HepG2 (cell line): ENCODE data around the gene FBXW5. TPM values are rescaled to one million over a fixed set of nuclear protein-coding genes. Genes with fewer than 3 reads are reported as not detected.

Experiments used
- ATAC-seq: fragments of 200-7000 bp; cut with Tn5 transposase; 3 replicates; pipeline ENCODE4 v1.9.1; 2020; ENCODE audit warnings: mild to moderate bottlenecking, moderate library complexity
- BruUV-seq: library from RNA; stranded (reverse); fragments of 400-500 nt; replicated peaks from 2 replicates; lab custom pipeline; 2021; lab: Mats Ljungman, UMichigan
- CTCF ChIA-PET: fragments of 300-600 bp; formaldehyde crosslinking; extraction: SDS; loops from one replicate; lab custom pipeline; 2021; ENCODE audit warnings: low total read pairs, inconsistent platforms, low intra/inter-chr PET ratio; lab: Yijun Ruan, JAX
- POLR2A ChIA-PET: fragments of 350-600 bp; sonication (Branson Sonifier 250); formaldehyde crosslinking; loops from one replicate; lab custom pipeline; 2020; ENCODE audit warnings: antibody characterized with exemption, inconsistent platforms; lab: Yijun Ruan, JAX
- DNase-seq: peaks from one replicate; pipeline ENCODE4 v3.0.0-alpha.2; 2015; ENCODE audit warnings: low spot score
- FAIRE-seq: peaks from 3 replicates; lab custom pipeline; 2011; peaks lifted over from hg19 to GRCh38; lab: Jason Lieb, UNC
- H2AFZ ChIP-seq: one replicate; pipeline ENCODE4 v1.6.1; 2011; ENCODE audit warnings: low read length, inconsistent platforms
- H3K27ac ChIP-seq: fragments of 300-600 bp; 3 replicates; pipeline ENCODE4 v1.8.0; 2011; ENCODE audit warnings: mixed run types, mild to moderate bottlenecking, mixed read lengths, low read length, inconsistent platforms; ENCODE audit not compliant: insufficient read depth; ENCODE audit errors: extremely low read length
- H3K27me3 ChIP-seq, 2 experiments: fragments of 200-600 bp in 1 of 2; 2 replicates in 1 of 2; 3 replicates in 1 of 2; pipeline versions ENCODE4 v1.6.0 to v1.8.0; 2011; ENCODE audit warnings: low read length in 2 of 2, mild to moderate bottlenecking in 2 of 2, moderate library complexity in 2 of 2, inconsistent platforms in 1 of 2; ENCODE audit not compliant: insufficient read depth in 2 of 2, control insufficient read depth in 1 of 2
- H3K36me3 ChIP-seq, 2 experiments: fragments of 200-600 bp in 1 of 2; replicated peaks in 1 of 2; 2 replicates in 1 of 2; 3 replicates in 1 of 2; pipeline versions ENCODE4 v1.5.1 to v1.8.0; 2011; ENCODE audit warnings: low read length in 2 of 2, inconsistent platforms in 1 of 2; ENCODE audit not compliant: insufficient read depth in 2 of 2, control insufficient read depth in 1 of 2
- H3K4me1 ChIP-seq: 2 replicates; pipeline ENCODE4 v1.5.1; 2012; ENCODE audit warnings: low read length, inconsistent platforms; ENCODE audit not compliant: insufficient read depth
- H3K4me2 ChIP-seq: 2 replicates; pipeline ENCODE4 v1.6.0; 2011; ENCODE audit warnings: low read depth, low read length, inconsistent platforms
- H3K4me3 ChIP-seq, 3 experiments: fragments of 200-600 bp in 1 of 3; sonication (generic), shearing (Covaris generic) in 1 of 3; replicated peaks in 1 of 3; 2 replicates each; pipeline ENCODE4 v1.5.1; 2011 to 2016; ENCODE audit warnings: low read length in 3 of 3, inconsistent platforms in 2 of 3, low read depth in 2 of 3, mild to moderate bottlenecking in 2 of 3, control low read depth in 1 of 3, mixed read lengths in 1 of 3; ENCODE audit not compliant: insufficient read depth in 1 of 3
- H3K79me2 ChIP-seq: one replicate; pipeline ENCODE4 v1.6.1; 2011; ENCODE audit warnings: low read length, inconsistent platforms; ENCODE audit not compliant: insufficient read depth
- H3K9ac ChIP-seq: 2 replicates; pipeline ENCODE4 v1.6.0; 2011; ENCODE audit warnings: mild to moderate bottlenecking, low read depth, low read length, inconsistent platforms; ENCODE audit not compliant: insufficient read depth
- H3K9me3 ChIP-seq: 2 replicates; pipeline ENCODE4 v1.5.1; 2012; ENCODE audit warnings: mild to moderate bottlenecking, low read length
- H4K20me1 ChIP-seq: 2 replicates; pipeline ENCODE4 v1.6.0; 2011; ENCODE audit warnings: inconsistent platforms, mild to moderate bottlenecking, low read length, moderate library complexity; ENCODE audit not compliant: insufficient read depth
- CEBPG ChIP-seq: IDR thresholded peaks from 2 replicates; pipeline ENCODE4 v1.6.1; 2016
- RXRA ChIP-seq: sonication (generic); formaldehyde crosslinking; IDR thresholded peaks from 2 replicates; pipeline ENCODE4 v1.5.1; 2020; ENCODE audit warnings: missing genetic modification reagents
- ZBTB26 ChIP-seq: IDR thresholded peaks from 2 replicates; pipeline ENCODE4 v1.6.1; 2016; ENCODE audit warnings: missing compliant biosample characterization, missing genetic modification reagents, borderline replicate concordance
- ZNF121 ChIP-seq: sonication (generic); formaldehyde crosslinking; IDR thresholded peaks from 2 replicates; pipeline ENCODE4 v1.5.0; 2020; ENCODE audit warnings: mild to moderate bottlenecking, missing genetic modification reagents
- ZNF230 ChIP-seq: sonication (generic); formaldehyde crosslinking; IDR thresholded peaks from 2 replicates; pipeline ENCODE4 v1.4.0; 2020; ENCODE audit warnings: mild to moderate bottlenecking, missing genetic modification reagents
- ZNF263 ChIP-seq: sonication (generic); formaldehyde crosslinking; IDR thresholded peaks from 2 replicates; pipeline ENCODE4 v1.4.0; 2020; ENCODE audit warnings: missing genetic modification reagents
- ZNF770 ChIP-seq: sonication (generic); formaldehyde crosslinking; IDR thresholded peaks from 2 replicates; pipeline ENCODE4 v1.5.0; 2020; ENCODE audit warnings: mild to moderate bottlenecking, missing genetic modification reagents
- WGBS: methylation state at CpG from one replicate; pipeline ENCODE4 v1.1.6; 2017; ENCODE audit warnings: low lambda C conversion rate; 5-methylcytosine and 5-hydroxymethylcytosine counted together
- in situ Hi-C: cut with HindIII; loops from 2 replicates; pipeline ENCODE4 v1.10.0; 2017; ENCODE audit warnings: low pct_unique_long_range_greater_than_20kb; ENCODE audit not compliant: extremely low pct_ligation_motif_present
- intact Hi-C: fragments of 100-400 bp; cut with micrococcal nuclease; formaldehyde crosslinking; loops from one replicate; pipeline ENCODE4 v1.10.0; 2022; ENCODE audit not compliant: unreplicated experiment
- polyA plus RNA-seq, 8 experiments: library from polyadenylated mRNA; depleted of rRNA in 3 of 8; stranded (reverse) in 7 of 8; unstranded in 1 of 8; fragments of >200 nt; fragmentation: Illumina TruSeq in 4 of 8; extraction: Trizol in 4 of 8; gene quantifications; 2 replicates each; pipeline versions ENCODE4 v1.2.1 to v1.2.3, GENCODE V29; 2011 to 2016; ENCODE audit warnings: low read depth in 4 of 8, missing spikeins in 1 of 8, mixed read lengths in 1 of 8; ENCODE audit not compliant: insufficient read depth in 1 of 8
- total RNA-seq, 5 experiments: library from RNA; depleted of rRNA; stranded (reverse); fragments of >200 nt; fragmentation: Illumina TruSeq; extraction: Trizol; gene quantifications; 2 replicates each; pipeline ENCODE4 v1.2.3, GENCODE V29; 2016; ENCODE audit warnings: low read depth in 1 of 5

Gene FBXW5
- total and polyA plus RNA-seq, 2 of the 13 experiments (the other 11 are each of a cell fraction or from before 2014, with no cell fraction given) = 52.0 to 60.4 TPM

- H3K9me3 ChIP-seq = no peaks in the 10 kb centered on the region
- H3K27ac ChIP-seq = no peak overlapping the region
- H3K4me1 ChIP-seq = peaks cover 47% of the 10 kb centered on the region
- WGBS = 51% methylated on average over 4 of the region's 4 CpGs
- no peak for ATAC-seq
- H3K79me2 ChIP-seq = peaks cover 5% of the 10 kb centered on the region
- no peak for TF ChIP-seq CEBPG (CRISPR knock-in tag)
- no peak for TF ChIP-seq ZBTB26
- TF ChIP-seq ZNF230 (CRISPR knock-in tag) = no peak
- TF ChIP-seq ZNF263 (CRISPR knock-in tag) = peak; percentile 87
- peak; percentile 73 for TF ChIP-seq ZNF121 (CRISPR knock-in tag)
- peak; percentile 60 for TF ChIP-seq ZNF770
- no peak for TF ChIP-seq RXRA (CRISPR knock-in tag)
- TF ChIP-seq, all 625 proteins: peak for 3
- intact Hi-C loops (no loop called here), in situ Hi-C loops (no loop called here)
- Histone ChIP-seq H3K4me2 (no peak overlapping the region), H3K36me3 (no peaks in the 10 kb centered on the region), H2AFZ (no peak overlapping the region), H4K20me1 (no peaks in the 10 kb centered on the region), H3K27me3 (peaks cover 3 to 29% of the 10 kb centered on the region in 2 experiments; a peak in 3 of 5 replicates), H3K4me3 (no peak overlapping the region), H3K9ac (no peak overlapping the region)
- POLR2A ChIA-PET = no interaction called here
- no peak for DNase-seq
- no peak for FAIRE-seq
- no TSS peak for BruUV-seq
- CTCF ChIA-PET = no interaction called here
Observed at GRCh38 chr9:136988872-136989271, 44.3 kb upstream of the FBXW5 start.
